ENCODE data around the gene VPREB1.
"Not testable (repeated sequence)": the region's sequence is repeated elsewhere in the genome, so short reads cannot be mapped to it uniquely, and the experiment has no call there.

VPREB1 gene

GRCh38 chr22:22245256-22245909 is 797 bp downstream of the VPREB1 start:
- no peak for DNase-seq (ENCODE audit: low spot score)

- no peak for DNase-seq (ENCODE audit: low spot score)
Observed at GRCh38 chr22:22245935-22246525, 1.4 kb downstream of the VPREB1 start.

DNA sequence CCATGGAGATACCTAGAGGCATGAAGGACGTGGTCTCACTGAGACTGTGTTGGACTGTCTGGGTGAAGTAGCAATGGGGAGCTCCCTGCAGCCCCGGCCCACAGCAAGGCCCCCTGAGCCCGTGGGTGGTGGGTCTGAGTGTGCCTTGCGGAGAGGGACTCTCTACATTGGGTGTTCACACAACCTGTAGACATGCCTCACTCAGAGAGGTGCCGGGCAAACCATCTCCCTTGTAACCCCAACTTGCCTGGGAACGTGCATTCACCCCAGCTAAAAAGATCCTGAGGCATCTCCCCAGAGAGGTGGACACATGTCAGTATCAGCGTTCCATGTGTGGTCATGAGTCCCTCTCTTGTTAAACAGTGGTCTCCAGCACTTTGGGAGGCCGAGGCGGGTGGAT is 2.1 kb downstream of the VPREB1 start:
- DNase-seq (ENCODE audit: low spot score), result no peak

DNA sequence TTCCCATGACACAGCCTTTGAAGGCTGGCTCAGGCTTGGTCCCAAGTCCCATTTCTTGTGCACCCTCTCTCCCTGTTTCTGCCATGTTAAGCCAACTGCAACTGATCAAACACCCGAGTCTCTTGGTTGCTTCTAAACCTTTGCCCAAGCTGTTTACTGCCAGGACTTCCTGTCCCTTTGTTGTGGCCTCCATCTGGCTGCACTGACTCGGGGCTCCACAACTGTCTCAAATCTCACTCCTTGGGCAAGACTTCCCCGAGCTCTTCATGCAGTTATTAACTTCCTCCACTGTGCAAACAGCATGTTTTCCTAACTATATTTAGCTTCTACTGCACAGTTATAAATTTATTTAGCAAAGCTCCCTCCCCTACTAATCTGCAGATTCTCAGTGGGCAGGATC is 4.3 kb downstream of the VPREB1 start:
- no peak for DNase-seq (ENCODE audit: low spot score)

DNA sequence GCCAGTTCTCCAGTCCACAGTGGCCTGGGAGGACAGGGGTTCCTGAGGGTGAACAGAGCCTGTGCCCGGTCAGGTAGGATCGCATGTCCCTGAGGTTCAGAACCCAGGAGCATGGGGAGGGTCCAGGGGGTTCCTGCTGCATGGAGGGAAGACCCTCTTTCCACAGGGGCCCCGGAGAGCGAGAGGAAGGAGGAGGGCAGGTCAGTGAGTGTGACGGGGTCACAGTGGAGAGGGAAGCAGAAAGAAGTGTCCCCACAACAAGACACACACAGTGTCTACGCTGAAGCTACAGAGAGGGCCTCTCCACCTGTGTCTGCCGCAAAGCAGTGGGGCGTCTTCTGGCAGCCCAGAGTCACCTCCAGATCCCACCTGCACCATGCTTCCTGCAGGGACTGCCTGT is 6.1 kb downstream of the VPREB1 start:
- not testable (repeated sequence) for DNase-seq (ENCODE audit: low spot score)

- not testable (repeated sequence) for DNase-seq (ENCODE audit: low spot score)
Observed at GRCh38 chr22:22256133-22256532, 11.5 kb downstream of the VPREB1 start.

DNA sequence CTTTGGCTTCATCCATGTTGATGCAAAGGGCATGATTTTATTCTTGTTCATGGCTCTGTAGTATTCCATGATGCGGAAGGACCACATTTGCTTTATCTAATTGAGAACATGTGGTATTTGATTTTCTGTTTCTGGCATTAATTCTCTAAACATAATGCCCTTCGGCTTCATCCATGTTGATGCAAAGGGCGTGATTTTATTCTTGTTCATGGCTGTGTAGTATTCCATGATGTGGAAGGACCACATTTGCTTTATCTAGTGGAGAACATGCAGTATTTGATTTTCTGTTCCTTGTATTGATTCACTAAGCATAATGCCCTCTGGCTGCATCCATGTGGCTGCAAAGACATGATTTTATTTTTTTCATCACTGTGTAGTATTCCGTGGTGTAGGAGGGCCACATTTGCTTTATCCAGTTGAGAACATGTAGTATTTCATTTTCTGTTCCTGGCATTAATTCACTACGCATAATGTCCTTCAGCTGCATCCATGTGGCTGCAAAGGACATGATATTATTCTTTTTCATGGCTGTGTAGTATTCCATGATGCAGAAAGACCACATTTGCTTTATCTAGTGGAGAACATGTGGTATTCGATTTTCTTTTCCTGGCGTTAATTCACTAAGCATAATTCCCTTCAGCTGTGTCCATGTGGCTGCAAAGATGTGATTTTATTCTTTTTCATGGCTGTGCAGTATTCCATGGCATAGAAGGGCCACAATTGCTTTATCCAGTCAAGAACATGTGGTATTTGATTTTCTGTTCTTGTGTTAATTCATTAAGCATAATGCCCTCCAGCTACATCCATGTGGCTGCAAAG is 14.2 kb downstream of the VPREB1 start:
- DNase-seq (ENCODE audit: low spot score), result not testable (repeated sequence)

DNA sequence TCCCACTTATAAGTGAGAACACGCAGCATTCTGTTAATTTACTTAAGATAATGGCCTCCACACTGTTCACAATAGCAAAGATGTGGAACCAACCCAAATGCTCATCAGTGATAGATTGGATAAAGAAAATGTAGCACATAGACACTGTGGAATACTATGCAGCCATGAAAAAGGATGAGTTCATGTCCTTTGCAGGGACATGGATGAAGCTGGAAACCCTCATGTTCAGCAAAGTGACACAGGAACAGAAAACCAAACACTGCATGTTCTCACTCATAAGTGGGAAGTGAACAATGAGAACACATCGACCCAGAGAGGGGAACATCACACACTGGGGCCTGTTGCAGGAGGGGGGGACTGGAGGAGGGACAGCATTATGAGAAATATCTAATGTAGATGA is 15.6 kb downstream of the VPREB1 start:
- DNase-seq (ENCODE audit: low spot score), result not testable (repeated sequence)

DNA sequence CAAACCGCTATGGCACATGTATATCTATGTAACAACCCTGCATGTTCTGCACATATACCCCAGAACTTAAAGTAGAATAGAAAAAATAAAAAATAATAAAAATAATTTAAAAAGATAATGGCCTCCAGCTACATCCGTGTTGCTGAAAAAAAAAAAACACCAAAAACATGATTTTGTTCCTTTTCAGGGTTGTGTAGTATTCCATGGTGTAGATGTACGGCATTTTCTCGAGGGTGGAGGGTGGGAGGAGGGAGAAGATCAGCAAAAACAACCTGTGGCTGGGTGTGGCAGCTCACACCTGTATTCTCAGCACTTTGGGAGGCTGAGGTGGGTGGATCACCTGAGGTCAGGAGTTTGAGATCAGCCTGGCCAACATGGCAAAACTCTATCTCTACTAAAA is 16.0 kb downstream of the VPREB1 start:
- not testable (repeated sequence) for DNase-seq (ENCODE audit: low spot score)

- not testable (repeated sequence) for DNase-seq (ENCODE audit: low spot score)
Observed at GRCh38 chr22:22262332-22263074, 17.9 kb downstream of the VPREB1 start.

GRCh38 chr22:22263823-22264222 is 19.2 kb downstream of the VPREB1 start:
- not testable (repeated sequence) for DNase-seq (ENCODE audit: low spot score)

- not testable (repeated sequence) for DNase-seq (ENCODE audit: low spot score)
Observed at GRCh38 chr22:22270036-22270676, 25.6 kb downstream of the VPREB1 start.

GRCh38 chr22:22277423-22277822 is 32.8 kb downstream of the VPREB1 start:
- DNase-seq (ENCODE audit: low spot score), result not testable (repeated sequence)

- DNase-seq (ENCODE audit: low spot score), result not testable (repeated sequence)
Observed at GRCh38 chr22:22284962-22285756, 40.6 kb downstream of the VPREB1 start.

DNA sequence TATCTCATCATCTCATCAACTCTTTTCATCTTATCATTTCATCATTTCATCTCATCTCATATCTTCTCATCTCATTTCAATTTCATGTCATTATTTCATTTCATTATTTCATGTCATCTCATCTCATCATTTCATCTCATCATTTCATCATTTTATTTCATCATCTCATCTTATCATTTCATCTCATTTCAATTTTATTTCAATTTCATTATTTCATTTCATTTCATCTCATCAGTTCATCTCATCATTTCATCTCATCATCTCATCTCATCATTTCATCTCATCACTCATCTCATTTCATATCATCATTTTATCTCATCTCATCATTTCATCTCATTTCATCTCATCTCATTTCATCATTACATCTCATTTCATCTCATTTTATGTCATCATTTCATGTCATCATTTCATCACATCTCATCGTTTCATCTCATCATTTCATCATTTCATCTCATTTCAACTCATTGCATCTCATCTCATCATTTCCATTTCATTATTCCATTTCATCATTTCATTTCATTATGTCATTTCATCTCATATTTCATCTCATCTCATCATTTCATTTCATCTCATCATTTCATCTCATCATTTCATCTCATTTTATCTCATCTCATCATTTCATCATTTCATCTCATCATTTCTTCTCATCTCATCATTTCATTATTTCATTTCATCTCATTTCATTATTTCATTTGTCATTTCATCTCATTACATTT is 42.0 kb downstream of the VPREB1 start:
- DNase-seq (ENCODE audit: low spot score), result not testable (repeated sequence)

DNA sequence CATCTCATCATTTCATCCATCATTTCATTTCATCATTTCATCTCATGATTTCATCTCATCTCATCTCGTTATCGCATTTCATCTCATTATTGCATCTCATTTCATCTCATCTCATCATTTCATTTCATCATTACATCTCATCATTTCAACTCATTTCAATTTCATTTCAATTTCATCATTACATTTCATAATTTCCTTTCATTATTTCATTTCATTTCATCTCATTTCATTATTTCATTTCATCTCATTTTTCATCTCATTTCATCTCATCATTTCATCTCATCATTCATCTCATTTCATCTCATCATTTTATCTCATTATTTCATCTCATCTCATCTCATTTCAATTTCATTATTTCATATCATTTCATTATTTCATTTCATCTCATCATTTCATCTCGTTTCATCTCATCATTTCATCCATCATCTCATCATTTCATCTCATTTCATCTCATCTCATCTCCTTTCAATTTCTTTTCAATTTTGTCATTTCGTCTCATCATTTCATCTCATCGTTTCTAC is 42.6 kb downstream of the VPREB1 start:
- DNase-seq (ENCODE audit: low spot score), result not testable (repeated sequence)

DNA sequence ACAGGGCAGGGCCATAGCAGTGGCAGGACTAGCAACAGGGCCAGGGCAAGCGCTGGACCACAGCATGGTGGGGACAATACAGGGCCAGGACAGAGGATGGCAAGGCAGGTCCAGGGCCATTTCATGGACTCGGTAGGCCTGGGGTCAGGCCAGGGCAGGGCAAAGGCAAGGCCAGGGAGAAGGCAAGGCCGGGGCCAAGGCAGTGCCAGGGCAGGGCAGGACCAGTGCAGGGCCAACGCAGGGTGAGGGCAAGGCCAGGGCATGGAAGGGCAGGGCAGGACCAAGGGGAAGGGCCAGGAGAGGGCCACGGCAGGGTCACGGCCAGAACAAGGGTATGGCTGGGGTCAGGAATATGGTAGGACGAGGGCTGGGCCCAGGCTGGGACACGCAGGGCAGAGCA is 45.1 kb downstream of the VPREB1 start:
- DNase-seq (ENCODE audit: low spot score), result not testable (repeated sequence)

DNA sequence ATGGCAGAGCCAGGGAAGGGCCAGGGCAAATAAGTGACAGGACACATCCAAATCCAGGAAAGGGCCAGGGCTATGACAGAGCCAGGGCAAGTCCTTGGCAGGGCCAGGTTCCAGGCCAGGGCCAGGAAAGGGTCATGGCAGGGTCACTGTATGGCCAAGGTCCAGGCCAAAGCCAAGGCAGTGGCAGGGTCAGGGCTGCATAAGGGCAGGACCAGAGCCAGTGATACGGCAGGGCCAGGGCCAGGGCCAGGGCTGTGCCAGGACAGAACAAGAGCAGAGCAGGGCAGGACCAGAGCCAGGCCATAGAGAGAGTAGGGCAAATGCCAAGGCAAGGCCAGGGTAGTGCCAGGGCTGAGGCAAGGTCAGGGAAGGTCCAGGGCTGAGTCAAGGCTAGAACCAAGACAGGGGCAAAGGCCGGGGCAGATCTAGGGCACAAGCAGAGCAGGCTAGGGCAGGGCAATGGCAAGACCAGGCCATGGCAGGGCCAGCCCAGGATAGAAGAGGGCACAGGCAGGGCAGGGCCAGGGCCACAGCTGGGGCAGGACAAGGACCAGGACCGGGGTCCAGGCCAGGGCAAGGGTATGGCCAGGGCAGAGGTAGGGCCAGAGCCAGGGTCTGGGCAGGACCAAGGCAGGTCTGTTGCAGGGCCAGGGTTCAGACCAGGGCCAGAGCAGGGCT is 46.7 kb downstream of the VPREB1 start:
- DNase-seq (ENCODE audit: low spot score), result not testable (repeated sequence)

DNA sequence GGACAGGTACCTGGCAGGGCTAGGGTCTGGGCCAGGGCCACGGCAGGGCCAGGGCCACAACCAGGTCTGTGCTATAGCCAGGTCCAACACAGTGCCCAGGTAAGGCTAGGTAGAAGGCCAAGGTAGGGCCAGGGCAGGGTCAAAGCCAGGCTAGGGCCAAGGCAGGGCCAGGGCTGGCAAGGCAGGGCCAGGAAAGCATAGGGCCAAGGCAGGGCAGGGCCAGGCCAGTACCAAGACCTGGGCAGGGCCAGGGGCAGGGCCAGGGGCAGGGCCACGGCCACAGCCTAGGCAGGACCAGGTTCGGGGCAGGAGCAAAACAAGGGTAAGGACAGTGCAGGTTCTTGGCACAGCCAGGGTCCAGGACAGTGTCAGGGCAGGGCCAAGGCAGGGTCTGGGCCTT is 48.1 kb downstream of the VPREB1 start:
- DNase-seq (ENCODE audit: low spot score), result not testable (repeated sequence)

All from SK-N-DZ (cell line).